HG03139 (cell line): ENCODE data around the gene NINL.

Source experiments
- ATAC-seq: cut with Tn5 transposase; IDR thresholded peaks from one replicate; pipeline ENCODE4 v1.9.1; 2021; ENCODE audit not compliant: unreplicated experiment

Gene NINL

DNA sequence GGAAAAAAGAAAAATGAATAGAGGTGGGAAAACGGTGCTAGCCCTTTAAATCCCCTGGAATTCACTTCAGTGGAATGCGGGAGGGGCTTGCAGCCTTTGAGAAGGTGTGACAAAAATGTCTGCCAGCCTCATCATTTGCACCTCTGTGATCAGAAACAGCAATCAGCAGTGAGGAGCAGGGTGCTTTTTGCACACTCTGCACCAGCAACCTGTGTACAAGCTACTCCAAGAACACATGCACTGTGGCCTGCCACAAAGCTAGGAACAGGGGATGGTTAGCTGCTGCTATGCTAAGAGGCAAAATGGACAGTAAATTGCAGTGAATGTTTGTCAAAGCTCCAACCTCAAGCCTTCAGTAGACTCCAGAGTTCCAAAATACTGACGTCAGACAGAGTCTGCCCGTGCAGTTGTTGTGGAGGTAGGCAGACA lies 148.2 kb downstream of the NINL start:
- no peak for ATAC-seq

- no peak for ATAC-seq
Measured at GRCh38 chr20:25424536-25424935, 160.8 kb downstream of the NINL start.

GRCh38 chr20:25422032-25422431 lies 163.3 kb downstream of the NINL start:
- ATAC-seq, result no peak

DNA sequence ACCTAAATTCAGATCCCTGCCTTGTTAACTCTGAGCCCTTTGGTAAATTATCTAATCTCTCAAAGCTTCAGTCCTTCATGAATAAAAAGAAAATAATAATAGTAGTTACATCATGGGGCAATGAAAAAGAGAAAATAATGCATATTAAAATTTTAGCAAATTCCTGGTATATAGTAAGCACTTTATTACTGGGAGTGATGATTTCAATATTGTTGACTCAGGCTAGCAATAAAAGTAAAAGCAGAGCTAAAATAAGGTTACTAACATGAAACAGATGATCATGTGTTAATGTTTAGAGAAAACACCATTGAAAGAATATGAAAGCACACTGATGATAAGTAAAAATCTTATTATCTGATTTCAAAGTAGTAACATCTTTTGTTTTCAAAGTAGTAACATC lies 164.2 kb downstream of the NINL start:
- no peak for ATAC-seq

DNA sequence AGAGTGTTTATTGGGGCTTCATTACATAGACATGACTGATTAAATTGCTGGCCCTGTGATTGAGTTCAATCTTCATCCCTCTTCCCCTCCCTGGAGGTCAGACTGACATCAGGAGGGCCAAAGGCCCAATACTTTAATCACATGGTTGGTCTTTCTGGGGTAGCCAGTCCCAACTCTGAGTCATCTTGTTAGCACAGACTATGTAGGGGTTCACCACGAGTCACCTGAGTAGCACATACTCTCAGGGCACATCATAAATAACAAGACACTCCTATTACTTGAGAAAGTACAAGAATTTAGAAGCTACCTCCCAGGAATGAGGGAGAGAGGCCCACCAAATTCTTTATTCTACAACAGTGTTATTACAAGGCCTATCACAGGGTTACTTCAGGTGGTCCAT lies 166.6 kb downstream of the NINL start:
- ATAC-seq, result no peak

DNA sequence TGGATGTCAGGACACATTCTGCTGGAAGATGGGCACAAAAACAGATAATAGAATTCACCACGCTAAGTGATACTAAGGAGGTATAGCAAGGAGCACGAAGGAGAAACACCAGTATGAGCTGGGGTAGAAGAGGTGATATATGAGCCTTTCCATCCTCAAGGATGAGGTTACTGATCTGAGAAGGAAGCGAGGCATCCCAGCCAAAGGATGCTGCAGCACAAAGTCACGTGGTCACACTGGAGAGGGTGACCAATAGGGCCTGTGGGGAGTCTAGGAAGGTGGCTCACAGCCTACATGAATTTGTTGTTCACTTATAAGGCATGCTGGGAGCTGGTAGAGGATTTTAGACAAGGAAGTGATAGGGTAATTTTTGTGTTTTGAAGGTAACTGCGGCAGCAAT lies 176.4 kb downstream of the NINL start:
- no peak for ATAC-seq

- ATAC-seq, result no peak
Measured at GRCh38 chr20:25408170-25408547, 177.2 kb downstream of the NINL start.

- peak; percentile 83 for ATAC-seq
Measured at GRCh38 chr20:25407311-25408169, 177.8 kb downstream of the NINL start, which contains the start of gene GINS1. TSS of gene GINS1 (plus strand) at chr20:25407673. CDS start at chr20:25407821, 148 bp downstream.
